ENCODE data around the gene TMEM45A. TPM values are rescaled to one million over a fixed set of nuclear protein-coding genes. Genes with fewer than 3 reads are reported as not detected.

The TMEM45A gene
- total RNA-seq, result 174 and 277 TPM in 2 replicates

GRCh38 chr3:100492059-100493006 lies at the start of gene TMEM45A:
Gene TMEM45A, plus strand, starts transcription at chr3:100492619. Its CDS starts 62,593 bp downstream, at chr3:100555212.

DNA sequence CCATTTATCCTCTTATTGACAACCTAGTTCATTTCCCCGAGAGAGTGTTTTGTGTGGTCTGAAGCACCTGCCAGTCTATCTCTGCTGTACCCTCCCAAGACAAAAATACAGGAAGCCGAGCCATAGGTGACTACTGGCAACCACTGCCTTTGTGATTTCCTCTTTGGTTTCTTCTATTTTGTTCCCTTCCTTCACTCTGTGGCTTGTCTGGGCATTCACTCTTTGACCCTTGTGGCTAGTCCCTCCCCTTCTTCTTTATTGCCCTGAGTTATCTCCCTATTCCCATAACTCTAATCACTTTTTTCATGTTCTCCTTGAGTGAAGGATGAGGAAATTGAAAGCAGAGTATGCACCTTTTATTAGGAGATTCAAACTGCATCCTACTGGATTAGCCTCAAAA lies 116.9 kb downstream of the TMEM45A start, which contains the start of gene ADGRG7:
Gene ADGRG7 (plus strand): TSS at position 297 of the 400 bp plus-strand sequence. CDS start 256 bp downstream, outside the sequence.

Other genes starting within 250 kb of the TMEM45A start
- gene TBC1D23, start 231.6 kb upstream of the TMEM45A start, total RNA-seq, result 32.7 and 39.7 TPM in 2 replicates
- gene NIT2, start 157.9 kb upstream of the TMEM45A start, total RNA-seq, result 24.7 and 31.3 TPM in 2 replicates
- 30.1 and 36.1 TPM in 2 replicates for gene TOMM70, start 91.5 kb upstream of the TMEM45A start, total RNA-seq
- gene LNP1, start 91.1 kb upstream of the TMEM45A start, total RNA-seq, result 1.5 and 2.9 TPM in 2 replicates
- gene ADGRG7, start 117.0 kb downstream of the TMEM45A start, total RNA-seq, result not detected in 2 replicates
- 156 and 159 TPM in 2 replicates for gene TFG, start 216.9 kb downstream of the TMEM45A start, total RNA-seq